ENCODE results near the gene SLC35E2B. TPM values are rescaled to one million over a fixed set of nuclear protein-coding genes. Genes with fewer than 3 reads are reported as not detected.
A peak's percentile ranks its signal among the peaks of the same experiment; 100 is the strongest.
"Not testable (repeated sequence)": the region's sequence is repeated elsewhere in the genome, so short reads cannot be mapped to it uniquely, and the experiment has no call there.

SLC35E2B gene
- 10 to 100 TPM; 32.4 to 75.2 (median 73.8) TPM for total RNA-seq
- long read RNA-seq, donor 1, full-length matches to known transcripts = 12 of 45 reads
- long read RNA-seq, donor 1, partial matches to known transcripts = 3 of 45 reads
- long read RNA-seq, donor 1, other reads (novel, unspliced or antisense) = 30 of 45 reads
- long read RNA-seq, donor 2, full-length matches to known transcripts = 1 of 4 reads
- long read RNA-seq, donor 2, partial matches to known transcripts = 1 of 4 reads
- long read RNA-seq, donor 2, other reads (novel, unspliced or antisense) = 2 of 4 reads

DNA sequence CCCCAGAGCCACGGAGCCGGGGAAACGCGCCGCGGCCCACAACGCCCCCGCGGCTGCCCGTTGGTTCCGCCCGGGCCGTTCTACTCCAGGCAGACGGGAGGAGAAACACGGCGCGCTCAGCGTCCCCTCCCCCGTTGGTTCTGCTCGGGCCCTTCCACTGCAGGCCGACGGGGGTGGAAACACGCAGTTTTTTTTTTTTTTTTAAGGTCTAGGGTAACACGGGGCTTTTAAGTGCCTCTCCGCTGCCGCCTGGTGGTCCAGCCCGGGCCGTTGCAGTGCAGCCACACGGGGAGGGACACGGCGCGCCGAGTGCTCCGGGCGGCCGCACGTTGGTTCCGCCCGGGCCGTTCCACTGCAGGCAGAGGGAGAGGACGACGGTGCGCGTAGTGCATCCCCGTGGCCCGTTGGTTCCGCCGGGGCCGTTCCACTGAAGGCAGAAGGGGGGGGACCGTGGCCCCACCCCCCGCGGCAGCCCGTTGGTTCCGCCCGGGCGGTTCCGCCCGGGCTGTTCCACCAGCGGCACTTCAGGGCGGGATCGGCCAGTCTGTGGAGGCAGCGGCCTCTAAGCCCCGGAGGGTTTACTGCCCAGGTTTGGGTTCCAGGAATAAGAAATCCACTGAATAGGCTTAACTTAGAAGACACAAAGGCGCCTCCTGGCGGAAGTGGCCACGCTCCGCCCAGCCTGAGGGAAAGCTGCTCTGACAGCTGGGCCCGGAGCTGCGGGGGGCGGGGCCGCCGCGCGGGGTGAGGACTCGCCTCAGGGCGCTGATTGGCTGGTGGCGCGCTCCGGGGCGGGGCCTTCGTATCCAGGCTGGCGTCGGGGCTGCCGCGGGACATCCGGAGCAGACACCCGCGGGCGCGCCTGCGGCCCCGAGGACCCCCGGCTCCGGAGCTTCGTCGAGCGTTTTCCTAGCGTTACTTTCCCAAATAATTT lies at the start of gene SLC35E2B:
SLC35E2B (minus strand) TSS at position 82 of the 934 bp plus-strand sequence. CDS start 16,096 bp downstream, outside the sequence.
- H3K9me3 ChIP-seq; H3K36me3 ChIP-seq (ENCODE audit: low read depth); H3K4me1 ChIP-seq (ENCODE audit: low read depth): not testable (repeated sequence)
- ATAC-seq = peak; percentile 89
- intact Hi-C loops (cut with DNase I, micrococcal nuclease) = loop anchor here in 1 of 2 donors (10.0 kb wide), 1 partner anchor 222 kb away; the partner anchor contains the start of genes CALML6 and TMEM52
- peak; percentile 93 to 97 (median 94) for DNase-seq
- H3K4me3 ChIP-seq = peak within 1 kb of the TSS; percentile 59

DNA sequence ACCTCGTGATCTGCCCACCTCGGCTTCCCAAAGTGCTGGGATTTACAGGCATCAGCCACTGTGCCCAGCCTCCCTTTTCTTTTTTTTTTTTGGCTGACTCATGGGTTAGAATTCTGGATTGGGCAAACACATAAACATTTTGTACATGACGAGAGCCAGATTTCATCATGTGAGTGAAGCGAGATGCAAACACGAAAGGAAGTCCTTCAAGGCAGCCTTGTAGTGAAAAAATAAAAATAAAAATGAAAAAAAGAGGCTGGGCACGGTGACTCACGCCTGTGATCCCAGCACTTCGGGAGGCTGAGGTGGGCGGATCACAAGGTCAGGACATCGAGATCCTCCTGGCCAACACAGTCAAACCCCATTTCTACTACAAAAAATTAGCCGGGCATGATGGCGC lies 48.4 kb upstream of the SLC35E2B start:
- H3K36me3 ChIP-seq (ENCODE audit: low read depth); intact Hi-C loops (cut with DNase I, micrococcal nuclease); ATAC-seq; H3K4me3 ChIP-seq; H3K9me3 ChIP-seq; H3K4me1 ChIP-seq (ENCODE audit: low read depth): not testable (repeated sequence)
- peak in 1 of 3 donors; percentile 48 for DNase-seq

DNA sequence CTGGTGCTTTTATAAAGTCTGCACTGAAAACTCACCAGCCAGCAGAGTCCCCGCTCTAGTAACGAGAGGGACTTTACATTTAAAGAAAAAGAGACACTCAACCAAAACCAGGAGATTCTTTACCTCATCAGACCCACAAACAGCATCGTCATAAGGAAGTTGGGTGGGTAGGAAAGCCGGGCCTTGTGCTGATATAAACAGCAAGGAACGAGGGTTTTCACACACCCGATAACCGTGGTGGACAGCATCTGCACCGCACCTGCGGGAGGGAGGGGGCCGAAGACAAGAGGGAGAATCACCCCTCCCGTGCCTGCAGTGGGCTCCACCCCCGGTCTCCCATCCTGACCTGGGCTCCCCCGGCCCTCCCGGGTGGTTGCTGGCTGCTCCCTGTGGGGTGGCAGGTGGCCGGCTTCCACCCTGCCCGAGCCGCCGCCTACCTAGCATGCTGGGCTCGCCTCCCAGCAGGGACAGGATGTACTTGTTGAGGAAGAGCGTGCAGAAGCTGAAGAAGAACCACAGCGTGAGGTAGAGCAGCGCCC lies 46.3 kb upstream of the SLC35E2B start:
- H3K4me1 ChIP-seq (ENCODE audit: low read depth); intact Hi-C loops (cut with DNase I, micrococcal nuclease); H3K9me3 ChIP-seq; H3K36me3 ChIP-seq (ENCODE audit: low read depth); H3K4me3 ChIP-seq: not testable (repeated sequence)
- peak; percentile 46 for ATAC-seq
- peak in 1 of 3 donors; percentile 12 for DNase-seq

DNA sequence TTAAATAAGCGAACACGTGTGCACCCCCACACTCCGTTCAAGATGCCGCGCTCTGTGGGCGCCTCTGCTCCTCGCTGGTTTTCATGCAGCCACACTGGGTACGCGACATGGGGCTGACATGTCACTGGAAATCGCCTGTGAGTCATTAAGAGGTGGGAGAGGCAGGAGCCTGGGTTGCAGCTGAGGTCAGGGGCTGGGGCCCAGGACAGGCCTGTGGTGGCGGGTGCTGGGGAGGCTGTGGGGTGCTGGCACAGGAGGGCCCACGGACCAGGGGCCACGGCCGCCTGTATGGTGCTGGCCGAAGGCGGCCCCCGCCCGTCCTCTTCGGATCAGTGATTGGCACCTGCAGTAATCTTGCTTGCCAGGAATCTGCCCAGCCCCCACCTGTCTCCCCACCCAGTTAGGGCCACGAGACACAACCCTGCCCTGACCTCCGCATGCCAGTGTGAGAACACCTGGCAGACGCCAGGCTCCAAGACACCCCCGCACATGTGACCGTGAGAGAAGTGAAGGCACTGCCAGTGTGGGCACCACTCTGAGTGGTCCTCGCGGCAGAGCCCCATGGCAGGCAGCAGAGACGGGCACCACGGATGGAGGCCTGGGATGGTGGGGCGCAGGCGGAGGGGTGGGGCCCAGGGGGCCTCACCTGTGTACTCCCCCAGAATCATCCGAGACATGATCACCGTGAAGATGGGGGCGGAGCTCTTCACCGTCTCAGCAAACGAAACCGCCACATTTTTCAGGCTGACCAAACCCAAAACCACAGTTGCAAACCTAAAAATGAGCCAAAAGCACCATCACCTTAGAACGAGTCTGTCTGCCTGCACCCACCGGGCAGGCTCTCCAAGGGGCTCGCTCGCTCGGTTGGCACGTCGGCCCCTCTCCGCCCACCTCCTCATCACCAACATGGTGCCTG lies 45.3 kb upstream of the SLC35E2B start:
- intact Hi-C loops (cut with DNase I, micrococcal nuclease); H3K36me3 ChIP-seq (ENCODE audit: low read depth); DNase-seq; H3K4me3 ChIP-seq; H3K4me1 ChIP-seq (ENCODE audit: low read depth); H3K9me3 ChIP-seq: not testable (repeated sequence)
- peak; percentile 49 for ATAC-seq

DNA sequence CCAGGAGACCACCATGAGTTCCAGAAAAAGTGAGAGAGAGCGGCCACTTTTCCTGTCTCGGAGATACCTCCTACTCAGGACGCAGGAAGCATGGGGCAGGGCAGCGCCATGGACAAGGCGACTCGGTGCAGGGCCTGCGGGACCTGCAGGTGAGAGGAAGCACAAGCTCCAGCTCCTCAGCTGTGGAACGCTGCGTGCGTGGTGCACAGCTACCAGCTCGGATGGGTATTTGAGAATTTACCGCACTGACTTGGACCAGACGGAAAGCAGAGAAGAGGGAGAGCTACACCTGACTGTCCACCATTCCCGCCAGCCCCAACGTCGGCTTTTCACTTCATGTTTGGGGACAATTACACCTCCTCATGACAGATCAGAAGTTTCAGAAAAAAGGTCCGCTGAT lies 39.8 kb upstream of the SLC35E2B start:
- ATAC-seq = no peak
- DNase-seq = no peak

DNA sequence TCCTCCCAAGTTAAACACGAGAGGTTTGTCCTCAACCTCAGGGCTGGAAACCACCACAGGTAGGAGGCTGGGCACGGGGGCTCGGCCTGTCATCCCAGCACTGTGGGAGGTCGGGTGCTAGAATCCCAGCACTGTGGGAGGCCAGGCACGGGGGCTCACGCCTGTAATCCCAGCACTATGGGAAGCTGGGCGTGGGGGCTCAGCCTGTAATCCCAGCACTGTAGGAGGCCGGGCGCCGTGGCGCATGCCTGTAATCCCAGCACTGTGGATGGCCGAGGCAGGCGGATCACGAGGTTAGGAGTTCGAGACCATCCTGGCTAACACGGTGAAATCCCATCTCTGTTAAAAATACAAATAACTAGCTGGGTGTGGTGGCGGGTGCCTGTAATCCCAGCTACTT lies 38.3 kb upstream of the SLC35E2B start:
- no peak for ATAC-seq
- intact Hi-C loops (cut with DNase I, micrococcal nuclease) = no loop called here
- TF ChIP-seq, protein P1, sequence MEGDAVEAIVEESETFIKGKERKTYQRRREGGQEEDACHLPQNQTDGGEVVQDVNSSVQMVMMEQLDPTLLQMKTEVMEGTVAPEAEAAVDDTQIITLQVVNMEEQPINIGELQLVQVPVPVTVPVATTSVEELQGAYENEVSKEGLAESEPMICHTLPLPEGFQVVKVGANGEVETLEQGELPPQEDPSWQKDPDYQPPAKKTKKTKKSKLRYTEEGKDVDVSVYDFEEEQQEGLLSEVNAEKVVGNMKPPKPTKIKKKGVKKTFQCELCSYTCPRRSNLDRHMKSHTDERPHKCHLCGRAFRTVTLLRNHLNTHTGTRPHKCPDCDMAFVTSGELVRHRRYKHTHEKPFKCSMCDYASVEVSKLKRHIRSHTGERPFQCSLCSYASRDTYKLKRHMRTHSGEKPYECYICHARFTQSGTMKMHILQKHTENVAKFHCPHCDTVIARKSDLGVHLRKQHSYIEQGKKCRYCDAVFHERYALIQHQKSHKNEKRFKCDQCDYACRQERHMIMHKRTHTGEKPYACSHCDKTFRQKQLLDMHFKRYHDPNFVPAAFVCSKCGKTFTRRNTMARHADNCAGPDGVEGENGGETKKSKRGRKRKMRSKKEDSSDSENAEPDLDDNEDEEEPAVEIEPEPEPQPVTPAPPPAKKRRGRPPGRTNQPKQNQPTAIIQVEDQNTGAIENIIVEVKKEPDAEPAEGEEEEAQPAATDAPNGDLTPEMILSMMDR (IDR thresholded peaks at IDR 0.05) = no peak
- H3K9me3 ChIP-seq = no peaks in the 10 kb centered on the region
- H3K4me1 ChIP-seq (ENCODE audit: low read depth) = peaks cover 7% of the 10 kb centered on the region
- H3K4me3 ChIP-seq = no peak overlapping the region
- H3K36me3 ChIP-seq (ENCODE audit: low read depth) = peaks cover 3% of the 10 kb centered on the region
- no peak for DNase-seq

More for the DNA sequence above, 39.8 kb upstream of the SLC35E2B start:
- Histone ChIP-seq H3K9me3 (no peaks in the 10 kb centered on the region), H3K36me3 (ENCODE audit: low read depth) (peaks cover 3% of the 10 kb centered on the region), H3K4me3 (no peak overlapping the region), H3K4me1 (ENCODE audit: low read depth) (peaks cover 7% of the 10 kb centered on the region)
- TF ChIP-seq, protein P1 (IDR thresholded peaks at IDR 0.05) = no peak
- intact Hi-C loops (cut with DNase I, micrococcal nuclease) = no loop called here

DNA sequence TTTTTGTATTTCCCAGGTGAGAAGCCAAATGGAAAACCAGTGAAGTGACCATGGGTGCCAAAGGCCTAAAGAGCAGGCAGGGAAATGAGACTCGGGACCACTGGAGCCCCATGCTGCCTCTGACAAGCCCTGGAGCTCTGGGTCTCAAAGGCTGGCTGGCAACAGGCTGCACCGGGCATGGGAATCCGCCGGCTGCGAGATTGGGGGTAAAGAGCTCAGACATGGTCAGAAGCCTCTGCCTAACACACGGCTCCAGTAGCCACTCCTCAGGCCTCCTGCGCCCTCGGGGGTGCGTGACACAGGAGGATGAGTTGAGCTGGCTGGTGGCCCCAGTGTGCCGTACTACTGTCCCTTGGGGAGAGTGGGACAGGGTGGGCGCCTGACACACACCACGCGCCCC lies 37.6 kb upstream of the SLC35E2B start:
- H3K9me3 ChIP-seq; ATAC-seq; H3K4me3 ChIP-seq; intact Hi-C loops (cut with DNase I, micrococcal nuclease); H3K36me3 ChIP-seq (ENCODE audit: low read depth); DNase-seq; H3K4me1 ChIP-seq (ENCODE audit: low read depth): not testable (repeated sequence)

DNA sequence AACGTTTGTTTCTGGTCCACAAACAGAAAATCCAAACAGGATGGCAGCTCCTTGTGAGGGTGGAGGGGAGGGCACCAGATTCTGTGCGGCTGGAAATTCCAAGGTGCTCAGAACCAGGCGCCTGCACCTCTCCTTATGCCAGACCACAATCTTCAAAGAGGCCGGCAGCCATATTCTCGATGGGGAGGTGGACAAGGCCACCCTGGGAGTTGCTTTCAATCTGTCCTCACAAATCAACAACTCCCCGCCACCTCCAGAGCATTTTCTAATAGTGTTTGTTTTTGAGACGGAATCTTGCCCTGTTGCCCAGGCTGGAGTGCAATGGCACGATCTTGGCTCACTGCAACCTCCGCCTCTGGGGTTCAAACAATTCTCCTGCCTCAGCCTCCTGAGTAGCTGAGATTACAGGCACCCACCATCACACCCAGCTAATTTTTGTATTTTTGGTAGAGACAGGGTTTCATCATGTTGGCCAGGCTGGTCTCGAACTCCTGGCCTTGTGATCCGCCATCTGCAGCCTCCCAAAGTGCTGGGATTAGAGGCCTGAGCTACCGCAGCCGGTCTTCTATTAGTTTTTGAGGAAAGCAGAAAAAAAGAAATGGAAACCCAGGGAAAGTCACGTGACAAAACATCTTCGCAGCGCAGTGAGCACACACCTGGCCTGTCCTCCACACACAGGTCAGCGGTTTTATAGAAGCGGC lies 36.7 kb upstream of the SLC35E2B start:
- H3K9me3 ChIP-seq; ATAC-seq; H3K4me1 ChIP-seq (ENCODE audit: low read depth); H3K4me3 ChIP-seq; DNase-seq; H3K36me3 ChIP-seq (ENCODE audit: low read depth); intact Hi-C loops (cut with DNase I, micrococcal nuclease): not testable (repeated sequence)

DNA sequence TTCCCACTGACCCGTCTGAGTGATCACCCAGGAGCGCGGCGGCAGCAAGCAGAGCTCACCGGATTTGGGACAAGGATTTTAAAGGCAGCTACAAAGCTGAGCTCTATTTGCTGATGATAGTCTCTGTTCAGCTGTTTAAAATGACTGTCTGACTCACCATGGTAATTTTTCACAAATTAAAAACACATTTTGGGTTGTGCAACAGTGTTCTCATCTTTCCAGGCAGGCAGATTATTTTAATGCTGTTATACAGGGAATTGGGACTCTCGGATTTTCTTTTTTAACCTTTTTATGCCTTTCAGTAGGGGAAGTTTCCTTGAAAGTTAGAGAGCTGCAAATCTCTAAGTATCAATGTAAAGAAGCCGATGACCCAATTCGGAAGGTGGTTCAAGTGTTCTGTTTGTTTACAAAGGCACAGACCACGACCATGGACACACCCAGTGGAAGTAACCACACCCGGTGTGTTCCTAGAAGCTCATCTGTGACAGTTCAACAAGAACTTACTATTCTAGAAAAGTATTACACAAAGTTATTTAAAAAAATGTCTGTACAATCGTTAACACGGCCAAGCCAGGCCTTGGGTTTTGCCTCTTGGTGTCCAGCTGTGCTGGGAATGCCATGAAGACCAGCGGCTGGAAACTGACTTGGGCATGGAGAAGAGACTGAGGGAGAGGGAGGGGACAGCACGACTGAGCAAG lies 35.9 kb upstream of the SLC35E2B start:
- H3K4me1 ChIP-seq (ENCODE audit: low read depth); H3K4me3 ChIP-seq; DNase-seq; H3K36me3 ChIP-seq (ENCODE audit: low read depth); intact Hi-C loops (cut with DNase I, micrococcal nuclease); H3K9me3 ChIP-seq: not testable (repeated sequence)
- ATAC-seq = peak; percentile 34

DNA sequence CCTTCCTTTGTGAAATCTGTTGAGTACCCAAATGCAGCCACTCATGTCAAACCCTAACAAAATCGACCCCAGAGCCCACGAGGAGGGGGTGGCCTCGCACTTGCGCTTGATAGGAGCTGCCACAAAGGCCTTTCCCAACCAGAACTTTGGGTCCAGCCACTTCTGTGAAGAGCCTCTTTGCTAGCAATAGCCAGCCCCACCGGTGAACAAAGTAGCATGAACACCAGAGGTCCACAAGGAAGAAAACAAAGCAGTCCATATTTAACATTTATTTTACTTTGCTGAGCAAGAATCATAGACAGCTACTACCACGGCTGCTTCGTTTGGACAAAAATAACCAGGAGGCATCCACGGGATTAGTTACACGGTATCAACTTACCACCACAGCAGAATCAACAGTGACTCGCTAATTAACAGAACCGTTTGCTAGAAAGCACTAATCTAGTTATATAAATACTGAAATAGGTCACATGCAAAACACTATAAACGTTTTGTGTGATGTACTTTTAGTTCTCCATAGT lies 34.6 kb upstream of the SLC35E2B start:
- H3K4me1 ChIP-seq (ENCODE audit: low read depth); H3K9me3 ChIP-seq; H3K36me3 ChIP-seq (ENCODE audit: low read depth); H3K4me3 ChIP-seq; intact Hi-C loops (cut with DNase I, micrococcal nuclease); ATAC-seq; DNase-seq: not testable (repeated sequence)

Data from mucosa of descending colon (tissue), 3 donors.